NCI-H1694 (cell line): Measurements from ENCODE around the gene OR5D18.
"Not testable (repeated sequence)": the region's sequence is repeated elsewhere in the genome, so short reads cannot be mapped to it uniquely, and the experiment has no call there.

Experiments used
- DNase-seq: peaks from one replicate; lab custom pipeline; 2025; lab: John Stamatoyannopoulos, UW

The OR5D18 gene

DNA sequence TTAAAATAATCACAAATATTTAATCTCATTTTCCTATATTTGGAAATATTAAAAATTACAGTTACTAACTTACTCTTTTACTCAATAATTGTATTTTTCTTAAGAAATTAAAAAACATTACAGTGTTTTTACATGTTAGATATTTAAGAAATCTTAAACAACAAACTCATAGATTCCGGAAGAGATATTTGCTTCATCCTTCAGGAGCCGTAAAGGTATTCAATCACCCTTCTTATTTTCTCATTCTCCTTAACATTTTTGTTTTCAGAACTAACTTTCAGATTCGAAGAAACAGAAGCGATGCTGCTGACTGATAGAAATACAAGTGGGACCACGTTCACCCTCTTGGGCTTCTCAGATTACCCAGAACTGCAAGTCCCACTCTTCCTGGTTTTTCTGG, at the start of gene OR5D18:
Gene OR5D18, plus strand, starts transcription at position 301 of the 400 bp plus-strand sequence. Its CDS starts 0 bp downstream, at position 301.
- no peak for DNase-seq

DNA sequence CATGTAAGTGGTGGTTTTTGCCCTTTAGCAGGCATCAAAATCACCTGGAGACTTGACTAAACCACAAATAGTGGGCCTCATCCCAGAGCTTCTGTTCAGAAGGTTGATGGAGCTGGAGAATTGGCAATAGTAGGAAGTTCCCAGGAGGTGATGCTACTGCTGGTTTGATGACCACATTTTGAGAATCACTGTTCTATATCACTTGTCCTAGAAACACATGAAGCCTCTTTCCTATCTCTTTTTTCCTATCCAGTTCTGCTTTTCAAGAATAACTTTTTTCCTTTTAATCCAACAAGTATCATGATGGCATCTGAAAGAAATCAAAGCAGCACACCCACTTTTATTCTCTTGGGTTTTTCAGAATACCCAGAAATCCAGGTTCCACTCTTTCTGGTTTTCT, 46.3 kb upstream of the OR5D18 start, which contains the start of gene OR5D13:
Gene OR5D13, plus strand, starts transcription at position 301 of the 400 bp plus-strand sequence. Its CDS starts 0 bp downstream, at position 301.
- DNase-seq, result no peak

DNA sequence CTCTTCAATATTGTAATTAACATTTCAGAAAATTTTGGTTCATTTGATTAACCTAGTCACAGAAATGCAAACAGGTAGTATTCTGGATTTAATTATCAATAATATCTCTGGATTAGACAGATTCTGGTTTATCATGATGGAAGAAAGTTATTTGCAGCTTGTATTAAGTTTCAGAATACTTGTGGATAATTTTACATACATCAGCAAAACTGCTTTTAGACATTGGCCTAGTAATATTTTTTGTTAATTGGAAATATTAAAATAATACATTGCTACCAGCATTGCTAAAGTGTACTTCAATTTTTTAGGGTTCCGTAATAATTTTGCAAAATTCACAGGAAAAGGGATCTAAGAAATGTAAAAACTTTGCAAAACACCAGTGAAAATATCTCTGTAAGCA, 27.8 kb upstream of the OR5D18 start:
- DNase-seq, result no peak

DNA sequence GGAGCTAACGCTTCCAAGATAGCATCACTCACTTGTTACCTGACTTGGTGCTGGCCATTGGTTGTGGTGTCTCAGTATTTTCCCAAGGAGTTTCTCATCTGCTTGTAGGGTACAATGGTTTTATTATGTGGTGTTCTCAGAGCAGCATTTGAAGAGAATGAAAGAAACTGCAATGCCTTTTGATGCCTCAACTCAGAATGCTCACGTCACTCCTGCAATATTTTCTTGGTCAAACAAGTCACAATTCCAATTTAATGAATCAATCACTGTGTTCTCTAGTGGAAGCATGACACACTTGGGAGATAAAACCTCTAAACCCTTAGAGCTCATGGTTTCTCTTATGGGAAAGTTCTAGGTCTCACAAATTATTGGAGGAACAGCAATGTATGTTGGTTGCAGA, 26.1 kb upstream of the OR5D18 start:
- DNase-seq, result no peak

DNA sequence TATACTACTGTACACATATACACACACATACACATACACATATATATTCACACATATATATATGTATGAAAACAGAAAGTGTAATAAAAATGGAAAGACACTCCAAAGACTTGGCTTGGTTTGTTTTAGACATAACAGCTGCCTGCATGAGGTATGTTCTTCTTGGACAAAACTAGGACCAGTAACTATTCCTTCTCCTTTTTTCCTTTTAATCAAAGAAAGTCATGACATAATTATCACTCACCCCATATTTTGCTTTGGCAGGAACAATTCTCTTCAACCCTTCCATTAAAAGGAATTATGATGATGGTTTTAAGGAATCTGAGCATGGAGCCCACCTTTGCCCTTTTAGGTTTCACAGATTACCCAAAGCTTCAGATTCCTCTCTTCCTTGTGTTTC, 24.2 kb upstream of the OR5D18 start, which contains the start of gene OR5D14:
Gene OR5D14, plus strand, starts transcription at position 301 of the 400 bp plus-strand sequence. Its CDS starts 0 bp downstream, at position 301.
- no peak for DNase-seq

DNA sequence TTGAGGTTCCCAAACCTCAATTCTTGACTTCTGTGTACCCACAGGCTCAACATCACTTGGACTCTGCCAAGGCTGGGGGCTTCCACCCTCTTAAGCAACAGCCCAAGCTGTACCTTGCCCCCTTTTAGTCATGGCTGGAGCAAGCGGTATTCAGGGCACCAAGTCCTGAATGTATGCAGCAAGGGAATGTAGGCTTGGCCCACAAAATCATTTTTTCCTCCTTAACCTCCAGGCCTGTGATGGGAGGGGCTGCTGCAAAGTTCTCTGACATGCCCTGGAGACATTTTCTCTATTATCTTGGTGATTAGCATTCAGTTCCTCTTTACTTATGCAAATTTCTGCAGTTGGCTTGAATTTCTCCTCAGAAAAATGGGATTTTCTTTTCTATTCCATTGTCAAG, 13.2 kb upstream of the OR5D18 start:
- no peak for DNase-seq

DNA sequence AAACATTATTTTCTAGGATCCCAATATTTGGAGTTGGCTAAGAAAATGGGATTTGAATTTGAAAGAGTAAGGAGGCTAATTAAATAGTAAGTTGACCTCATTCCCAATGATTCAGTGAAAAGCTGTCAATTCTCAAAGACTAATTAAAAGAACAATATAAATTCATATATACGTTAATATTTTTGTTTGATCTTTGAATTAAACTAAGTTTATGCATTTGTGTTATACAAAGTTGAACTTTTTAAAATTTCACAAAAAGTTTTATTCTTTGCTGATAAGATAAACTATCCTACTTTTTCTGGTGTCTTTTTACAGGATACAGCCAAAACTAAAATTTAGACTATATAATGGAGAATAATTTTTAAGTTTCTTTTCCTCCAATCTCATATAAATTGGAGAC, 8.4 kb upstream of the OR5D18 start, which contains the start of gene OR5L1:
Gene OR5L1, plus strand, starts transcription at position 301 of the 400 bp plus-strand sequence. CDS start 100 bp downstream, outside the sequence.
- no peak for DNase-seq

DNA sequence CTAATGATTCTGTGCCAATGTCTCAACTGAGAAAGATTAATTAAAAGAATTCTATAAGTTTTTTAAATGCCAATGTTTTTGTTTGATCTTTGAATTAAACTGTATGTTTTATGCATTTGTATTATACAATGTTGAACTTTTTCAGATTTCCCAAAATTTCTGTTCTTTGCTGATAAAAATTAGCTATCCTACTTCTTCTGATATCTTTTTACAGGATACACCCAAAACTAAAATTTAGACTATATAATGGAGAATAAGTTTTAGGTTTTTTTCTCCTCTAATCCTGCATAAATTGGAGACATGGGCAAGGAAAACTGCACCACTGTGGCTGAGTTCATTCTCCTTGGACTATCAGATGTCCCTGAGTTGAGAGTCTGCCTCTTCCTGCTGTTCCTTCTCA, 7.5 kb downstream of the OR5D18 start, which contains the start of gene OR5L2:
Gene OR5L2, plus strand, starts transcription at position 301 of the 400 bp plus-strand sequence. Its CDS starts 0 bp downstream, at position 301.
- DNase-seq, result no peak

DNA sequence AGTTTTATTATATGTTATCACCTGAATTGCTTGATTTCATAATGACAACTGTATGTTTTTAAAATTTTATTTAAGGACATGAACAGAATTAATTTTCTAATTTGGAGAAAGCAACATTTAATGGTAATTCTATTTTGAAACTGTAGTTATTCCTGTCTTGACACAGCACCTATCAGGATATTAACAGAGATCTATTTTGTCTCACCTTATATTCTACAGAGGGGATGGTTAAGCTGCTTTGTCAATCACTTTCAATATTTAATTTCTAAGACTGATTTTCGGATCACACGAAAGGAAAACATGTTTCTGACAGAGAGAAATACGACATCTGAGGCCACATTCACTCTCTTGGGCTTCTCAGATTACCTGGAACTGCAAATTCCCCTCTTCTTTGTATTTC, 19.0 kb downstream of the OR5D18 start, which contains the start of gene OR5D16:
Gene OR5D16, plus strand, starts transcription at position 301 of the 400 bp plus-strand sequence. Its CDS starts 0 bp downstream, at position 301.
- no peak for DNase-seq

DNA sequence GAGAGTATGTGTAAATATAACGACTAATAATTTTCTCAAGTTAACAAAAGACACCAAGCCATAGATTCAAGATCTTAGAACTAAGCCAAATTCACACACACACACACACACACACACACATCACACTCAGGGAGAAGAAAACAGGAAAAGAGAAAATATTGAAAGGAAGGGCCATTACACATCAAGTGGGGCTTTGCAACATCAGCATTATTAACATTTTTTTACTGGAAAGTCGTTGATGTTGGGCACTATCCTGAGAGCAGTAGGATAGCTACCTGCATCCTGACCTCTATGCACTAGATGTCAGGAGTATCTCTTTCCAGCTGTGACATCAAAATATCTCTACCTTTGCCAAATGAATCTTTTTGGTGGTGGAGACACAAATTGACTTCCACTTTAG, 28.0 kb downstream of the OR5D18 start:
- DNase-seq, result no peak

DNA sequence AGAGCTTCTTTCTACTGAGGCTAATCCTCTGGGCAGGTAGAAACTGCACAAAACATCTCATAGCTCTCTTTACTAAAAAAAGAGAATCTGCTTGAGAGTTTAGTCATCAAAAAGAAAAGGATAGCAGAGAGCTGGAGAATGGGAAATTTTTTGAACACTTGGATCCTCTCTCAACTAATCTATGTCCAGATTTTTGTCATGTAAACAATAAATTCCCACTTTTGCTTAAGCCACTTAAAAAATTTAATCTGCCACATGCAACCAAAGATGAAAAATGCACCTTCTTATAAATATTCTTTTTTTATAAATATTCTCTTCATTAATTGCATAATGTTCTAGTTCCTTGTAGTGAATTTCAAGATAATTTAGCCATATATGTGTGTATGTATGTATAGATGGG, 29.6 kb downstream of the OR5D18 start:
- no peak for DNase-seq

DNA sequence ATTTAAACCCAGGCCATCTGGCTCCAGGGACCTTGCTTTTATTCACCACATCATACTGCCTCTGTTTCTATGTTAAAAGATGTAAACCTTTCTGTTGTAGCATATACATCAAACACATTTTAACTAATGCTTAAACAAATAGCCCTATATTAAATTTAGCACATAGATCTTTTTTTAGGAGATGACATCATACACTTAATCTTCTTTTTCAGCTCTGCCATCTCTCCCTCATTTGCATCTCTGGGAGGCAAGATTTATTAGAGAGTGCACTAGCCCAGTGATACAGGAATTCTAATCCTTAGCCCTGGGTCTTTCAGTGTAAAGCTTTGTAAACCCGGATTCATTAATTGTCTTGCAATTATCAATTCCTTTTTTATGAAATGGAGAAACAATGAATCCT, 32.7 kb downstream of the OR5D18 start:
- DNase-seq, result no peak

DNA sequence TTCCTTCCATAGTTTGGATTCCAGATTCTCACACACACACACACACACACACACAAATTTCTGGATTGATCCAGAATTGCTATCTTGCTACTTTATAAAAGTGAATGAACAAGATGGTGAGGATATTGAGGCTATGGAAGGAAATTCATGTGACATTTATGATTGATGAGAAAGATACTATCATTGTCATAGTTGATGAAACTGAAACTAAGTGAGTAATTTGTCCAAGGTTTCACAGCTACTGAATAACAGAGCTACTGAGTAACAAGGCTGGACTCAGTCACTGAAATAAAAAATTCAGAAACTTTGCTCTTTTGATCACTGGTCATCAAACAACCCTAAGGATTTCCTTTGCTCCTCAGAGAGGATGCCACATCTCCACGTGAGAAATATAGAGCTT, 35.3 kb downstream of the OR5D18 start:
- DNase-seq, result no peak

DNA sequence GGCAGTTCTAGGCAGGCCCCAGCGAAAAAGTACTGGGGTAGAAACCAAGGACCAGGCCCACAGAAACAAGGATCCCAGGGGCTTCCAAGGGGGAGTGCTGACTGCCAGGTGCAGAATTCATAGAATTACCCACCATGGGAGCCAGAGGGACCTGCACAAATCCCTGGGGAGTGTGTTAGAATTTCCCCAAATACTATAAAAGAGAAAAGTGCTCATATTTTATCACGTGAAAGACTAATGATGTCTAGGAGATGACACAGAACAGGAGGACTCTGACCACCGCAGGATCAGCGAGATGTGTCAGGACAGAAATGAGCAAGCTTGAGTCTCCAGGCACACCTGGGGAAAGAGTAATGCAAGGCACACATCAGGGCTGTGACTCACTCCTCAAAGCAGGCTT, 47.9 kb downstream of the OR5D18 start:
- DNase-seq, result not testable (repeated sequence)
